ENCODE data around the gene DOK7. TPM values are rescaled to one million over a fixed set of nuclear protein-coding genes. Genes with fewer than 3 reads are reported as not detected.

Gene DOK7
- total RNA-seq, 2 experiments from 2014 or later, result not detected

GRCh38 chr4:3470244-3471097 lies 7.4 kb downstream of the DOK7 start:
- no peaks in the 10 kb centered on the region for H3K4me1 Mint-ChIP-seq (ENCODE audit: low read depth)
- CTCF ChIA-PET, result interaction anchor here (2.0 kb wide), 1 partner anchor 10 kb away, joined by 14 read pairs; no protein-coding TSS in a partner anchor
- no peak for DNase-seq
- H3K27me3 Mint-ChIP-seq (ENCODE audit: low read depth), result no peaks in the 10 kb centered on the region
- no peaks in the 10 kb centered on the region for H3K36me3 Mint-ChIP-seq (ENCODE audit: low read depth)
- no peak overlapping the region for H3K27ac Mint-ChIP-seq
- intact Hi-C loops (cut with micrococcal nuclease), result no loop called here
- H3K4me3 Mint-ChIP-seq, result no peak overlapping the region
- H3K9me3 Mint-ChIP-seq, result no peaks in the 10 kb centered on the region

DNA sequence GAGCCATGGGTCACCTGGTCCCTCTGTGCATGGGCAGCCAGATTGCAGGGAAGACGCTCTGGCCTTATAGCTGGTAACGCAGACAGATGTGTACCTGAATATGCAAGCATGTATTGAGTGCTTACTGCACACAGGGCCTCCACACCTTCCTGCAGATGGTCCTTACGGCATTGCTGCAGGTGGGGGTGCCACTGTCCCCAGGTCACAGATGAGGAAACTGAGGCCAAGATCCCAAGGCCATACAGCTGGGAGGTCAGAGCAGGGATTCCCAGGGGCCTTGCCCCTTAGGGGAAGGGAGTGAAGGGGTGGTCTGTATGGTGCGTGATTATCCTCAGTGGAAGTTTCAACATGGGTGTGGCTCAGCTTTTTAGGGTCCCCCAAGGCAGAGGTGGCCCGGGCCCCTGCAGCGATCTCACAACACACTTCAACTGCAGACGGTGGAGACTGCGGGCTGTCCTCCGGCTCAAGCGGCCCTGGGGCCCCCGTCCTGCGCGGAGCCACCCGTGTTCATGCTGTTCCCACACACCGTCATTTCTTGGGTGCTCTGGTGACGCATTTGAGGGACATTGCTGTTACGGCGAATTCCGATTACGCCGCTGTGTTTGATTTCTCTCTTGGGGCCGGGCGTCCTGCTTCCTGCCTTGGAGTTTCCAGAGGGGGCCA lies 8.1 kb downstream of the DOK7 start:
- intact Hi-C loops (cut with micrococcal nuclease), result no loop called here
- no peak for DNase-seq
- Mint-ChIP-seq H3K36me3 (ENCODE audit: low read depth) (no peaks in the 10 kb centered on the region), H3K27ac (no peak overlapping the region), H3K4me1 (ENCODE audit: low read depth) (no peaks in the 10 kb centered on the region), H3K9me3 (no peaks in the 10 kb centered on the region), H3K27me3 (ENCODE audit: low read depth) (no peaks in the 10 kb centered on the region), H3K4me3 (no peak overlapping the region)
- CTCF ChIA-PET, result interaction anchor here (2.0 kb wide), 1 partner anchor 9 kb away, joined by 14 read pairs; no protein-coding TSS in a partner anchor

DNA sequence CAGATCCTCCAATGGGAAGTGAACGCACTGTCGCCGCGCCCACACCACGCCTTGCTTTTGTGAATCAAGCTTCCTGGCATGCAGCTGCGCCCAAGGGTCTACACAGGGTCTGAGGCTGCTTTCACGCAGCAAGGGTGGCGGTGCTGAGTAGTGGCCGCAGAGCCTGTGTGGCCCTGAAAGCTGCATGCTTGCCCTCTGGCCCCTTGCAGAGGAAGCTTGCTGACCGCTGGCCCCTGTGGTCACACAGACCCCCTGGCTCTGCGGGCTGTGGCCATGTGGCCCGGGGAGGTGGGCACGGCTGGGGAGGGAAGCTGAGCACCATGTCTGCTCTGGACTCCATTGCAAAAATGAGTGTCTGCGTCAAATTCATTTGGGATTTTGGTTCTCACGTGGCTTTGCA lies 8.8 kb downstream of the DOK7 start:
- Mint-ChIP-seq H3K4me1 (ENCODE audit: low read depth) (no peaks in the 10 kb centered on the region), H3K36me3 (ENCODE audit: low read depth) (no peaks in the 10 kb centered on the region), H3K9me3 (no peaks in the 10 kb centered on the region), H3K27me3 (ENCODE audit: low read depth) (no peaks in the 10 kb centered on the region), H3K27ac (no peak overlapping the region), H3K4me3 (no peak overlapping the region)
- DNase-seq, result no peak
- CTCF ChIA-PET, result interaction anchor here (2.0 kb wide), 1 partner anchor 8 kb away, joined by 14 read pairs; no protein-coding TSS in a partner anchor
- intact Hi-C loops (cut with micrococcal nuclease), result no loop called here

DNA sequence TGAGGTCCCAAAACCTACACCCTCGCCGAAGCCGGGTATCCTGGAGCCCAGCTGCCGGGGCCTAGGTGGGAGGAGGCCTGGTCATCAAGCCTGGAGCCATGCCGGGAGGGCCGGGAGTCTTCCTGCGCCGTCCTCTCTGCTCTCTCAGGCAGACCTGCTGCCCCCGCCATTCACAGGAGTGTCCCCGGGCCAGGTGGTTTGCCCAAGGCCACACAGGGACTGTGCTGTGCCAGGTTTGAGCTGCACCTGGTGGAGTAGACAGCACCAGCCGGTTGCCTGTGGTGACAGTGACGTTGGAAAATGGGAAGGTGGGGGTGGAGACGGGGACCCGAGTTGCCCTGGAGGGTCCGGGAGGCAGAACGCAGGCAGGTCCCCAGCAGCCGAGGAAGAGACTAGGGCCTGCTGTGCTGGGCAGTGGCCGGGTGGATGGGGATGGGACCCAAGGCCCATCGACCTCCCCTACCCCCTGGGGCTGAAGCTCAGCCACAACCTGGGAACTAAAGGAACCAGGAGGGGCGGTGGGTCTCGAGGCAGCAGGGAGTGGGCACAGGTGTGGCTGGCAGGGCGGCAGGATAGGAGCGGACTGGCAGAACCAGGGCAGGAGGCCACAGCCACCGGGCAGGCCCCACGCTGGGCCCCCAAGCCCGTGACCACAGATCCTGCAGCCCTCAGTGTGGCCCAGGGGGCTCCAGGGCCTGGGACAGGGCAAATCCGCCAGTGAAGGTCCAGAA lies 9.5 kb downstream of the DOK7 start:
- H3K36me3 Mint-ChIP-seq (ENCODE audit: low read depth), result no peaks in the 10 kb centered on the region
- H3K27ac Mint-ChIP-seq, result no peak overlapping the region
- intact Hi-C loops (cut with micrococcal nuclease), result no loop called here

GRCh38 chr4:3473181-3473950 lies 10.3 kb downstream of the DOK7 start:
- no peak overlapping the region for H3K27ac Mint-ChIP-seq
- no peaks in the 10 kb centered on the region for H3K4me1 Mint-ChIP-seq (ENCODE audit: low read depth)
- CTCF ChIA-PET, result no interaction called here
- no peaks in the 10 kb centered on the region for H3K36me3 Mint-ChIP-seq (ENCODE audit: low read depth)
- intact Hi-C loops (cut with micrococcal nuclease), result no loop called here
- no peaks in the 10 kb centered on the region for H3K27me3 Mint-ChIP-seq (ENCODE audit: low read depth)
- no peaks in the 10 kb centered on the region for H3K9me3 Mint-ChIP-seq
- DNase-seq, result no peak
- no peak overlapping the region for H3K4me3 Mint-ChIP-seq

More for the DNA sequence above, 9.5 kb downstream of the DOK7 start:
- H3K4me1 Mint-ChIP-seq (ENCODE audit: low read depth), result no peaks in the 10 kb centered on the region
- no peak for DNase-seq
- H3K4me3 Mint-ChIP-seq, result no peak overlapping the region
- CTCF ChIA-PET, result interaction anchor here (2.0 kb wide), 1 partner anchor 8 kb away, joined by 14 read pairs; no protein-coding TSS in a partner anchor
- no peaks in the 10 kb centered on the region for H3K9me3 Mint-ChIP-seq
- H3K27me3 Mint-ChIP-seq (ENCODE audit: low read depth), result no peaks in the 10 kb centered on the region

GRCh38 chr4:3473996-3474765 lies 11.1 kb downstream of the DOK7 start:
- Mint-ChIP-seq H3K4me1 (ENCODE audit: low read depth) (no peaks in the 10 kb centered on the region), H3K27me3 (ENCODE audit: low read depth) (no peaks in the 10 kb centered on the region), H3K9me3 (no peaks in the 10 kb centered on the region), H3K4me3 (no peak overlapping the region), H3K27ac (no peak overlapping the region), H3K36me3 (ENCODE audit: low read depth) (no peaks in the 10 kb centered on the region)
- intact Hi-C loops (cut with micrococcal nuclease), result no loop called here
- CTCF ChIA-PET, result no interaction called here
- DNase-seq, result no peak

DNA sequence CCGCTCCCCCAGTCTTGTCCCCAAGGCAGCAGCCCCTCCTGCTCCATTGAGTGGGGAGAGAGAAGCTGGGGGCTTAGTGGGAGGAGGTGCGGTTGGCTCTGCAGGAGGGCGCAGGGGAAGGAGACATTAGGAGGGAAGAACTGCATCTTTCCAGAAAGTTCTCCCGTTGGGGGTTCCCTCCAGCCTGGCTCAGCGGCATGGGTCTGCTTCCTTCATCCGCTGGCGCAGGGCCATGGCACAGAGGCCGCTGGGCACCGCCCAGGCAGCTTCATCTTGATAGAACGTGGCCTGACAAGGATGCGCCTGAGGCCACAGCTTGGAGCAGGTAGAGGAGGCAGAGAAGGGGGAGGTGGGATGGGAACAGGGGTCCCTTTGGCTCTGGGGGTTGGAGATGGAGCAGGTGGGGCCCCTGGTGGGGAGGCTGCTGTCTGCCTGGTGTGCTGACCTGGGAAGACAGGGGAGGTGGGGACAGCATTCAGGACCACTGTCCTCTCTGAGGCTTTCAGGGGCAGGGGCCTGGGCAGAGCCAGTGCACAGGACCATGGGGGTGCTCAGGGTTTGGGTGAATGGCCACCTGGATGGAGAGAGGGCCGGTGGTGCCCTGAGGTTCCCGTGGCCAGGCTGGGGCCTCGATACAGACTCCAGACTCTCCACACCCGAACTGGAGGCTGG lies 12.1 kb downstream of the DOK7 start:
- CTCF ChIA-PET, result no interaction called here
- H3K27me3 Mint-ChIP-seq (ENCODE audit: low read depth), result no peaks in the 10 kb centered on the region
- no peak for DNase-seq
- H3K27ac Mint-ChIP-seq, result no peak overlapping the region
- intact Hi-C loops (cut with micrococcal nuclease), result no loop called here
- no peaks in the 10 kb centered on the region for H3K36me3 Mint-ChIP-seq (ENCODE audit: low read depth)
- no peaks in the 10 kb centered on the region for H3K9me3 Mint-ChIP-seq
- H3K4me3 Mint-ChIP-seq, result no peak overlapping the region
- no peaks in the 10 kb centered on the region for H3K4me1 Mint-ChIP-seq (ENCODE audit: low read depth)

DNA sequence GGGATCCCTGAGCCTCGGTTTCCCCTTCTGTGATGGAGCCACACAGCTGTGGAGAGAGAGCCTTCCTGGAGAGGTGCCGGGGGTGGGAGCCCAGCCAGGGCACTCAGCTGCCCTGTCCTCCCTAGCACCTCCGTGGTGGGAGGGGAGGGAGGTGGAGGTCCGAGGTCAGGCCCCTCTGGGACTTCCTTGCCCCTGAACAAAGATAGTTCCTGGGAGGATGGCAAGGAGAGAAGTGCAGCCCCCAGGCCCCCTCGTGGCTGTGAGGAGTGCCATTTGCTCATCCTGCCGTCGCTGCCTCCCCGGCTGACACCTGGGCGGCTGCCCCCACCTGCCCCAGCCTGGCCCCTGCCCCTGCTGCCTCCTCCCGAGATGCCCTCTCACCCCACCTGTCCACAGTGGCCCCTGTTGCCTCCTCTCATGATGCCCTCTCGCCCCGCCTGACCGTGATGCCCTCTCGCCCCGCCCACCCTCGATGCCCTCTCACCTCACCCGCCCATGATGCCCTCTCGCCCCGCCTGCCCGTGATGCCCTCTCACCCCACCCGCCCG lies 12.7 kb downstream of the DOK7 start:
- H3K36me3 Mint-ChIP-seq (ENCODE audit: low read depth), result no peaks in the 10 kb centered on the region
- no peaks in the 10 kb centered on the region for H3K27me3 Mint-ChIP-seq (ENCODE audit: low read depth)
- H3K27ac Mint-ChIP-seq, result no peak overlapping the region
- DNase-seq, result no peak
- intact Hi-C loops (cut with micrococcal nuclease), result no loop called here
- H3K4me1 Mint-ChIP-seq (ENCODE audit: low read depth), result no peaks in the 10 kb centered on the region
- CTCF ChIA-PET, result no interaction called here
- no peak overlapping the region for H3K4me3 Mint-ChIP-seq
- H3K9me3 Mint-ChIP-seq, result no peaks in the 10 kb centered on the region

- H3K9me3 Mint-ChIP-seq, result no peaks in the 10 kb centered on the region
- intact Hi-C loops (cut with micrococcal nuclease), result no loop called here
- no peak overlapping the region for H3K4me3 Mint-ChIP-seq
- DNase-seq, result no peak
- H3K27me3 Mint-ChIP-seq (ENCODE audit: low read depth), result peaks cover 4% of the 10 kb centered on the region
- no peaks in the 10 kb centered on the region for H3K36me3 Mint-ChIP-seq (ENCODE audit: low read depth)
- CTCF ChIA-PET, result no interaction called here
- no peaks in the 10 kb centered on the region for H3K4me1 Mint-ChIP-seq (ENCODE audit: low read depth)
- no peak overlapping the region for H3K27ac Mint-ChIP-seq
Measured at GRCh38 chr4:3476341-3476747, 13.2 kb downstream of the DOK7 start.

GRCh38 chr4:3476936-3477749 lies 14.0 kb downstream of the DOK7 start:
- intact Hi-C loops (cut with micrococcal nuclease), result no loop called here
- no peak overlapping the region for H3K4me3 Mint-ChIP-seq
- no peak for DNase-seq
- H3K4me1 Mint-ChIP-seq (ENCODE audit: low read depth), result no peaks in the 10 kb centered on the region
- CTCF ChIA-PET, result no interaction called here
- no peak overlapping the region for H3K27ac Mint-ChIP-seq
- no peaks in the 10 kb centered on the region for H3K36me3 Mint-ChIP-seq (ENCODE audit: low read depth)
- peaks cover 11% of the 10 kb centered on the region for H3K27me3 Mint-ChIP-seq (ENCODE audit: low read depth)
- H3K9me3 Mint-ChIP-seq, result no peaks in the 10 kb centered on the region

Measured in activated naive CD4-positive, alpha-beta T cell treated with anti-CD3 and anti-CD28 coated beads for 36 hours (primary cell).